Measurements from ENCODE around the gene SORT1.
"Not testable (repeated sequence)": the region's sequence is repeated elsewhere in the genome, so short reads cannot be mapped to it uniquely, and the experiment has no call there.

SORT1 gene

DNA sequence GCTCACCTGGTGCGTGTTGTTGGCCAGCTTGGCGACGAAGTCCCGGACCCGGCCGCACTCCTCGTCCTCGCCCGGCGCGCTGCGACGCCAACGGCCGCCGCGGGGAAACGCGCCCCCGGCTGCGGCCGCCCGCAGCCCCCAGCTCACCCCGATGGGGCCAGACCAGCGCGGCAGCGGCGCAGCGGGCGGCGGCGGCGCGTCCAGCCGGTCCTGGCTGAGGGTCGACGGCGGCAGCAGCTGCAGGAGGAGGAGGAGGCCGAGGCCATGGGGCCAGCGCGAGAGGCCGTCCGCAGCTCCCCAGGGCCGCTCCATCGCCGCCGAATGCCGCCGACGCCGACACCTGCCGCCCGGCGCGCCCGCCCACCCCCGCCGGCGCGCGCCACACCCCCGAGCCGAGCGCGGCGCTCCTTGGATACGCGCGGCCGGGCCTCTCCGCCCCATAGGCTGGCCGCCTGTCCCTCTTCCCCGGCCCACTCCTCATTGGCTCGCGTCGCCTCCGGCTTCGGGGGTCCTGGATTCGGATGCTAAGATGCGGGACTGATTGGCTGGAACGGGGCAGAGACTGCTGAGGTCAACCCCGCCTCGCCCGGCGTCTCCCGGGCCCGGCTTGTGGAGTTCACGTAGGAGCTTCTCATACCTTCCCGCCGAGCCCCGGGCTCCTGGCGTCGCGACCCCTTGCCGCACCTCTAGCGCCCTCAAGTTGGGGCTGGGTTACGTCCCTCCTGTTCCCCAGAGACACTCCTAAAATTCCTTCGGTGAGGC is at the start of gene SORT1:
Gene SORT1, minus strand, starts transcription at position 338 of the 762 bp plus-strand sequence. Its CDS starts 26 bp downstream, at position 312.
- DNase-seq, result peak; percentile 73

DNA sequence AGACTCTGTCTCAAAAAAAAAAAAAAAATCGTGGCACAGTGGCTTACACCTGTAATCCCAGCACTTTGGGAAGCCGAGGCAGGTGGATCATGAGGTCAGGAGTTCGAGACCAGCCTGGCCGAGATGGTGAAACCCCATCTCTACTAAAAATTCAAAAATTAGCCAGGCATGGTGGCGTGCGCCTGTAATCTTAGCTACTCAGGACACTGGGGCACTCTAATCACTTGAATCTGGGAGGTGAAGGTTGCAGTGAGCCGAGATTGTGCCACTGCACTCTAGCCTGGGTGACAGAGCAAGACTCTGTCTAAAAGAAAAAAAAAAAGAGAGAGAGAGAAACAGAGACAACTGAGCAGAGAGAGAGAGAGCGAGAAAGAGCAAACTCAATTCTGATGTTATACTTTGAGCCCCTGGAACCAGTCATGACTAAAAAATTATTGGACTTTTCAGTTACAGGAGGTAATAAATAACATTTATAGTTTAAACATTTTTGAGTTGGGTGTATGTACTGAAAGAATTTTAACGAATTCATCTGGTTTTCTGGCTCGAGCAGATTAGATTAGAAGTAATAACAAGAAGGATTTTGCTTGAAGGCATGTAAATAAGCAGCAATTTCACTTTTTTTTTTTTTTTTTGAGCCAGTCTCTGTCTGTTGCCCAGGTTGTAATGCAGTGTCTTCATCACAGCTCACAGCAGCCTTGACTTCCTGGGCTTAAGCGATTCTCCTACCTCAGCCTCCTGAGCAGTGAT is 48.4 kb upstream of the SORT1 start:
- not testable (repeated sequence) for DNase-seq

DNA sequence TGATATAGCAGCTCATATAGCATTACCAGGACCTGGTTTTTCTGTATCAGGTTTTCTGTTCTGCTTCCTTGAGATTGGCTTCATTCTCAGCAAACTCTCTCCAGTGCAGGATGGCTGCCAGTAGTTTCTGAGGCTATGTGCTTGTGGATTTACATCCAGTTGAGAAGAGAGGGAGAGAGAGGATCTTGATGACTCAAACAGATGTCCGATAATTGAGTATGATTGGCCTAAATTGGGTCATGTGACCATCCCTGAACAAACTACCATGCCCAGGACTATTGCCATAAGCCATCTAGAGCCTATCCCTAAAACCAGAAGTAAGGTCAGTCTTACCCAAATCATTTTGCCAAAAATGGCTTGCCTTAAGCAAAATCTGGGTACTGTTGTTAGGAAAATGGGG is 46.6 kb upstream of the SORT1 start:
- no peak for DNase-seq

DNA sequence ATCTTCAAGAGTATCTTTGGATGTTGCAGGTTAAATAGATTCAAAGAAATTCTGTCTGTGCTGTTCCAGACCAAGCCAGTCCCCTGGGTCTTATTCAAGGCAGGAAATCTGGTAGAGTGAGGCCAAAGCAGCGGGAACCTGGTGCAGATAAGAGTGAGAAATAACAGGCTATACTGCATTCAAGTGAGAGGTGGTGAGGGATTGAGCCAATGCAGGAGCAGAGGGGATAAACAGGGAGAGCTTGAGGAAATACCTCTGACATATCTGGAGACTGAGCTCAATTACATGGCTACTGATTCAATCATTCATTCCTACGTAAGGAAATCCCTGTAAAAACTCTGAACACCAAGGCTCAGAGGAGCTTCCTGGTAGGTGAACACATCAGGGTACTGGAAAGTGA is 45.8 kb upstream of the SORT1 start:
- DNase-seq, result no peak

DNA sequence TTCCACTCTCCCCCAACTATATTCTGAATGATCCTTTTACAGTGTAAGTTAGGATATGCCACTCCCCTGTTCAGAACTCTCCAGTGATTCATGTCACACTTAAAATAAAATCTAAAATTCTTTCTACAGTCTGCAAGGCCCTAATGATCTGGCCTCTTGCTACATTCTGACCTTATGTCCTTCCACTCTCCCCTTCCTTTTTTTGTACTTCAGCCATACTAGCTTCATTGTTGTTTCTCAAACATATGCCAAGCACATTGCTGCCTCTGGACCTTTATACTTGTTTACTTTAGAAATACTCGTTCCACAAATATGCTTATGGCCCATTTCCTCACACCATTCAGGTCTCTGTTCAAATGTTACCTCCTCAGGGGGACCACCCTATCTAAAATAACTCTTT is 43.4 kb upstream of the SORT1 start:
- no peak for DNase-seq

DNA sequence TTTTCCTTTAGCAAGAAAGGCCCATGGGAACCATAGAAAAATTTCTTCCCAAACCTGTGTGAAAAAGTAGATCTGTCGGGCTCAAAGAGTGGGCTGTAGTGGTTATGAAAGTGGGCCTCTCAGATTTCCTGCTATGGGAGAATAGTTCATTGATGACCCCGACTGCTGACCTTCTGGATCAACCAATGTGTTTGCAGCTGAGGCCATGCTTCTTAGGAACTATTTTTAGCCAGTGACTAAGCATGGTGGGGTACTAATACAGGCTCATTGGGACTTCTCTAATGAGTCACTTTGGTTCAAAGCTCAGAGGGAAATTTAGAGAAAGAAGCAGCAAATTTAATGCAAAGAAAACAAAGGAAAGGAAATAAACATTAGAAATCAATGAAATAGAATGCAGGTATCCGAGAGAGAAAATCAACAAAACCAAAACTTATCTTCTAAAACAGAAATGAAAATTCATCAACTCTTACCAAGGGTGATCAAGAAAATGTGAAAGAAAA is 41.1 kb upstream of the SORT1 start:
- no peak for DNase-seq

DNA sequence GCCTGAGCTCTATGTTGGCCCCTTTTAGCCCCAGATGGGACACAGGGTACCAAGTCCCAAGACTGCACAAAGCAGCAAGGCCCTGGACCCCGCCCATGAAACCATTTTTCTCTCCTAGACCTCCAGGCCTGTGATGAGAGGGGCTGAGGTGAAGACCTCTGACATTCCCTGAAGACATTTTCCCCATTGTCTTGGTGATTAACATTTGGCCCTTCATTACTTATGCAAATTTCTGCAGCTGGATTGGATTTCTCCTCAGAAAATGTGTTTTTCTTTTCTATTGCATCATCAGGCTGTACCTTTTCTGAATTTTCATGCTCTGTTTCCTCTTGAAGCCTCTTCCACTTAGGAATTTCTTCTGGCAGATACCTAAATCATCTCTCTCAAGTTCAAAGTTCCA is 36.8 kb upstream of the SORT1 start:
- no peak for DNase-seq

DNA sequence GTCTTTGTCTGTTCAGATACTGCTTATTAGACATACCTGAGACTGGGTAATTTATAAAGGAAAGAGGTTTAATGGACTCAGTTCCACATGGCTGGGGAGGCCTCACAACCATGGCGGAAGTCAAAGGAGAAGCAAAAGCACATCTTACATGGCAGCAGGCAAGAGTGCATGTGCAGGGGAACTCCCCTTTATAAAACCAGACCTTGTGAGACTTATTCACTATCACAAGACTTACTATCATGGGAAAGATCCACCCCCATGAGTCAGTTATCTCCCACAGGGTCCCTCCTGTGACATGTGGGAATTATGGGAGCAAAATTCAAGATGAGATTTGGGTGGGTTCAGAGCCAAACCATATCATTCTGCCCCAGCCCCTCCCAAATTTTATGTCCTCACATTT is 35.6 kb upstream of the SORT1 start:
- no peak for DNase-seq

DNA sequence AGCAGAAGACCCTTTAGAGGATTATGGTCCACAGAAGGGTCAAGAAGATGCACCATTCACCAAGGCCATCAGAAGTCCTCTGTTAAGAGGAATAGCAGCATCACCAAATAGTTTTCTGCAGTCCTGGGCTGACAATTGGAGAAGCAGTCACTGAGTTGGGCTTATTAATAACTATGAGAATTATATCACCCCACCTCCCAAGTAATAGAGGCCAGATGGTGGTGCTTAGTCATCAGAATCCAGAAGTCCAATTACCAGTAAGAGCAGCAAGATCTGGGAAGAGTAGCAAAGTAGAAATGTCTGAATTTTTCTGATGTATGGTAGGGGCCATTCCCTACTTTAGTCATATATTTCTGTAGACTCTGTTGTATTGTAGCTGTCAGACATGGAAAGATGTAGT is 34.6 kb upstream of the SORT1 start:
- DNase-seq, result no peak

DNA sequence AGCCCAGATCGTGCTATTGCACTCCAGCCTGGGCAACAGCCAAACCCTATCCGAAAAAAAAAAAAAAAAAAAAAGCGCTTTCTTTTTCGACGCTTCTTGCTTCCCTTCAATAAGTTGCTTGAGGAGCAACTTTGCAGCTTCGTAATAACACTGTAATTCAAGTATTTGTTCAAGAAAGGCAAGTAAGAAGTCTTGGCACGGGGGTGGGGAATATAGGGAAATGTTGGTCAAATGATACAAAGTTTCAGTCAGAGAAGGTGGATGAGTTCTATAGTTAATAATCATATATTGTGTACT is 29.4 kb upstream of the SORT1 start:
- DNase-seq, result no peak

DNA sequence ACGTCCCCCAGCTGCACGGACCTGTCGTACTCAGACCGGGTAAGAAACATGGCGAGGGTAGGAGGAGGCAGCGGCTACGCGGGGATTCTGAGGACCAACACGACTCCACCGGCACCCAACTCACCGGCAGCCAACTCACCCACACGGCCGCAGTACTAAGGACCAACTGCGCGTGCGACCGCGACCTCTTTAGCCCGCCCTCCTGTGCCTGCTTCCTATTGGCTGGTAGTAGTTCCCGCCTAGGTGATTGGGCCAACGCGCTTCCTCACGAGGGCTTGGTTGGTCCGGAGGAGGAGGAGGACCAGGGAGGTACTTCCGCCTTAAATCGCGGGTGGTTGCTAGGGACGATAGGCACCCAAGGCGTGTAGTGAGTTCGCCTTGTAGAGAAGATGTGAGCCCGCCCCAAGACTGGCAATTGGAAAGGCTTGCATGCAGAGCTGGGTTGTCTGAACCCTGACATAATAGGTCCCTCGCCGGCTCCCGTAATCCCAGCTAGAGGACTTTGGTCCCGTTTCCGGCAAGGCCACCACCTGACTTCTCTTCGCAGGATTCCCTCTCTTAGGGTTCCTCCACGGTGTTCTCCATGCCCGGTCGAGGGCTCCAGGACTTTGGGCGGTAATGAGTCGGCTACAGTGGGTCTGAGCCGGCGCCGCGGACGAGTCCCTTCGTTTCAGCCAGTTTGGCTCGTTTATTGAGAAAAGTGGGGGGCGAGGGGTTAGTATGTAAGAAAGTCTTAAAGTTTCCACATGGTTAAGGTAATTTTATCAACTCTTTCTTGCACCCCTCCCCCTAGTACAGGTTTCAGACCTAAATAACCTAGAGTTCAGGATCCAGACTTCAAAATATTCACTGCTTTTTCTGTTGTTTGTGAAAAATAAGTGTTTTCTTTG is 28.8 kb upstream of the SORT1 start, which contains the start of gene PSMA5:
Gene PSMA5, minus strand, starts transcription at position 168 of the 890 bp plus-strand sequence. Its CDS starts 118 bp downstream, at position 50.
- peak; percentile 98 for DNase-seq

DNA sequence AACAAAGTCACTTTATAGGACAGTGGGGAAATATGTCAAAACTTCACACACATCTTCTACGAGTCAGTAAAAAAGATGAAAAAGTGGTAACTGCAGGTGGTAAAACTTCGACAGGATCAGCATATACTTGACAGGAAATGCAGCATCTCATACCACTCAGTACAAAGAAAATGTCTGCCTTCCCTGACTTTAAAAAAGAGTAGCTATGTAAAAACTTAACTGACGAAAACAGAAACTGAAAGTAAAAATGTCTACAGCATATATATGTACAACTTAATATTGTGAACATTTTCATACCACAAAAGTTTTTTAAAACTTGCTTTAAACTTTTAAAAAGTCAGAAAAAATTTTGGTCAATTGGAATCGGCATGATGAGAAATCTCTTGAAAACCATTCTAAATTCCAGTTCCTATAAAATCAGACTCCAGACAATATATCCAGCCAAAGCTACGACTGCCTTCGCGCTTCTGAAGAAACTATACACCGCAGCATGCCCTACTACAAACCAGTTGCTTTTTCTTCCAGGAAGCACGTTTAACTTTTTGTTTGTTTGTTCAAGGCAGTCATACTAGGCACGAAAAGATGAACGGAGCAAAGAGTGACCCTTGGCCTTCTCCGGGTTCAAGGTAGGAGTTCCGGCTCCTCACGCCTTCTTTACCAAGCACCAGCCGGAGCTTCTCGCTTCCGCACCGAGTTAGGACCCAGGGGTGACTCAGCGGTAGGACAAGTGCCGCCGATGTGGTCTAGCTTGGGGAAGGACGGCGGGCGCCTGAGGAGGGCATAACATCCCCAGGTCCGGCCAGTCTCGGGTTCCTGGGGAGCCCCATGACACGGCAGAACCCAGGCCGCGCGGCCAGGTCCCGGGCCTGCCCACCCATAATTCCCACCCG is 27.9 kb upstream of the SORT1 start:
- DNase-seq, result peak; percentile 73

DNA sequence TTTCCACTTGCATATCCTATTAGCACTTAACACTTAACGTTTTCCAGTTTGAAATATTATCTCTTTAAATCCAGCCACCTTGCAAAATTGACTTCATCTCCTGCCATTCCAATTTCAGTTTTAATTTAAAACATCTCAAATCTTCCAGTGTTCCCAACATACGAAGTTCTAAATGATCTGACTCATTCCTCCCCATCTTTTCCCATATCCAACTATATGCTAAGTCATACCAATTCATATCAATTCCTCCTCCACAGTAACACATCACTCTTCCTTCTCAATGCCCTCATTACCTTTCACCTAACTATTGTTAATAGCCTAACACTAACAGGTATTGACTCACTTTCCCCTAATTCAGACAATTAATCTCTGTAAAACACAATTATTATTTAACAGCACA is 25.8 kb upstream of the SORT1 start:
- DNase-seq, result no peak

DNA sequence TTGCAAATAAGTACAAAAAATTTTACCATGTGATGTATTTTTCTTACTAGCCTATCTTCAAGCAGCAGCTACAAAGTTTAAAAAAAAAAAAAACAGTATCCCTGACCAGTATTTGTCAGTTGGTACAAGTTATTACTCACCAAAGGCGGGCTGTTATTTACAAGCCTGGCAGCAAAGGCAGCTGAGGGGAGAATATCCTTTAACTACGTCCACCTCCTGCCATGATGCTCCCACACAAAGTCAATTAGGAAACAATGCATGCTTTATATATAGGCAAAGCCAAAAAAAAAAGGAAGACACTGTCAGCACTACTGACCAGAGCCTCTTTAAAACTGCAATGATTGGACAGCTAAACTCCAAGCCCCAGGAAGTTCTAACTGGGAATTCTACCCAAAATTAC is 14.8 kb upstream of the SORT1 start:
- DNase-seq, result no peak

DNA sequence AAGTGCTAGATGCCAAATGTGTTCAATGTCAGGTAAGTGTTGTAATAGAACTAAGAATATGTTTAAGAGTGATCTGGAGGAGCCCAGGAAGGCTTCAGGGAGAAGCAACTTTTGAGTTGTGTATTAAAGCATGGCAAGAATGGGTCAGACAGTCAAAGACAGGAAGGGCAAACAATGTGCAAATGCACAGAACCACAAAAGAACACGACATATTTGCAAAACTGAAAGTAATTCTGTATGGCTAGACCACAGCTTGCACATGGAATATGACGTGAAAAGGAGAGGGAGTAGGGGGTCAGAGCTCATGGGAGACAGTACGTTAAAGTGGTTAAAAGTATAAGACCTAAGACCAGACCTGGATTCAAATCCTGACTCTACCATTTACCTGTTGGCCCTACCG is 7.1 kb upstream of the SORT1 start:
- peak; percentile 43 for DNase-seq

DNA sequence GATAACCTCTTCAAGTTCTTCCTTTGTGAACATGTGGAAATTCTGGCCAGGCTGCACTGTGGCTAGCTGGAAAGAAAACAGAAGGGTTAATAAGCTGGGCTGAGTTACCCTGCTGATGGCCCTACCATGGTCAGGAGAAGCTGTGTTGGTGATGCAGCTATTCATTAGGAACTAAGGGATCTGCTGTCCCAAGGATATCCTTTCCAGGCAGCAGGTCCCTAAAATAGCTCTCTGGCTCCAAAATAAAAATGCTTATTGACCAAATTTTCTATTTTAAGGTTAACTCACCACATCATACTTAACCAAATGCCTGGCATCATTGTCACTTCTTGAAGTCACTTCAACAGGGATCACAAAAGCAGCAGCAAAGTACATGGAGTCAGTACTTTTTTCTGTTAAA is 4.3 kb upstream of the SORT1 start:
- no peak for DNase-seq

DNA sequence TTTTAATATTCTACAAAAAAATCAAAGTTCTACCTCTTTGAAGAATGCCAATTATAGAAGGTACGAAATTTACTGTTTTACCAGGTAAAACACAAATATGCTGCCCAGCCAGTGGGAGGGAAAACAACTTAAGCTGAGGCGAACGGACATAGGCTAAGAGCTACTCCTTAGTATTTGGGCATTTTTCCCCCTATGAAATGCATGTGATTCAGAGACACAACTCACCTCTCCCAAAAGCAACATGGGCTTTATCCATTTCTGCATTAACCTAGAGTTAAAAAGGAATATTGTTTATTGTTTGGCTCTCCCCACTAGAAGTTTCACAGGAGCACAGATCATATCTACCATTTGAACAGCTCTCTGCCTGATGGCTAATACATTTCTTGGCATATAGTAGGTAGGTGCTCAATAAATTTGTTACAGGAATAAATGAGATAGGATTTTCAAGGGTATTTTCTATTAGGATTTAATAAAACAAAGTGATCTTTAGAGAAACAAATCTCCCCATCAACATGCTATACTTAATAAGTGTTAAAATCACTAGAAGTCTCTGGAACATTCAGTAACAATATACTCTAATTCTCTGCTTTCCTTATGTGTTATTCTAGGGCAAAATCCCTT is 2.4 kb upstream of the SORT1 start:
- DNase-seq, result no peak

DNA sequence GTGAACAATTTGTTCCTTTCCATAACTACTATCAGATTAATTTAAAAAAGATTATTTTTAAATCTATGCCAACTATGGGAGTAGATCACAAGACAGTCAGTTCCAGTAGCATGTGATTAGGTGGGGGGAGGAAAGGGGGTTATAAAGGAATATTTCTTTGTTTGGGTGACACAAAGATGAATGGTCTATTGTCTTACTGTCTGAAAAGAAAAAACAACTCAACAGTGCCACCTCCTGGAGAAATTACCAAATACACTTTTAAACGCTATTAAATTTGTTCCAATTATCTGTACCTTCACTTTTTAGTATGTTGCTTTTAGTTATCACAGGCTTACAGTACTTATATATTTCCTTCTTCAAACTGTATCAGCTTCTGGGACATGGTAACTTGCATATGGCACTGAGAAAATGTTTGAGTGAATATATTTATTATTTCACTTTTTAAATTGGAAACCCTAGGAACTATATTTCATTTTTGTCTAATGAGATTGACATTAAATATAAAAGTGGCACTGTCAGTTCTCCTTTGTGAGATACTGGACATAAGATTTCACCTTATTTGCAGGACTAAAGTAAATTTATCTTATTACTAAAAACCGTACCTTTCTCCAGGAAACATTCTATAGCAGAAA is 1.7 kb upstream of the SORT1 start:
- DNase-seq, result peak; percentile 71

DNA sequence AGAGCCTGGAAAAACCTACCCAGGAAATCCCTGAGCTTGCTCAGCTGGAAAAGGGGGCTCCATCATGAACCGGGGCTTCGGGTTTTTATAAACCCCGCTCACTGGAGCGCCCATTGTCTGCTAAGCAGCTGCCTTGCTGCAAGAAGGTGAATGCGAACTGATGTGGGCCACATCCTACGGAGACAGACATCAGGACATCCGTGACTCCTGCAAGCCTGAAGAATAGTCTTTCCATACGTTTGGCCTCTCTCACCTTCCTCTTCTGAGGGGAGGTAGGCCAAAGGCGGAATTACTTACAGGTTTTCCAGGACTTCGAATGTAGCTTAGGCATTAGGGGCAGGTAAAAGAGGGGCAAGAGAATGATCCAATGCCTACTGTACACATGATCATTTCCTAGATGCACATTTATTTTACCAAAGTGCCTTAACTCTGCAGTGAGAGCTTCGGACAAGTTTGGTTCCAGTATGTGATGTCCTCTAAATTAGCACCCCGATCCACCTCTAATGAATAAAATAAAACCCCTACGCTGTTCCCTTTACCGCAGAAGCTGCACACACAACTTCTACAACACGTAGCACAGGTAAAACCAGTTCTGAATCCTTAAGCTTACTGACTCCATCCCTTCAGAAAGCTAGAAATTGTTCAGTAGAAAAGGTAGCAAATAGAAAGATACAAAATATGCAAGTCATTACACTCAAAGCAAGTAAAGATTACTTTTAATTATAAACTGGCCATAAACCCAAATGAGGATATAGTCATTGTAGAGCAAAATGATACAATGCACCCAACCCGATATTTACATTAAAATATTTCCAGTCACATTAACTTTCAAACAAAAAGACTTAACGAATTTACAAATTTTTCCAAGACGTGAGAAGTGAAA is 866 bp upstream of the SORT1 start:
- DNase-seq, result no peak

DNA sequence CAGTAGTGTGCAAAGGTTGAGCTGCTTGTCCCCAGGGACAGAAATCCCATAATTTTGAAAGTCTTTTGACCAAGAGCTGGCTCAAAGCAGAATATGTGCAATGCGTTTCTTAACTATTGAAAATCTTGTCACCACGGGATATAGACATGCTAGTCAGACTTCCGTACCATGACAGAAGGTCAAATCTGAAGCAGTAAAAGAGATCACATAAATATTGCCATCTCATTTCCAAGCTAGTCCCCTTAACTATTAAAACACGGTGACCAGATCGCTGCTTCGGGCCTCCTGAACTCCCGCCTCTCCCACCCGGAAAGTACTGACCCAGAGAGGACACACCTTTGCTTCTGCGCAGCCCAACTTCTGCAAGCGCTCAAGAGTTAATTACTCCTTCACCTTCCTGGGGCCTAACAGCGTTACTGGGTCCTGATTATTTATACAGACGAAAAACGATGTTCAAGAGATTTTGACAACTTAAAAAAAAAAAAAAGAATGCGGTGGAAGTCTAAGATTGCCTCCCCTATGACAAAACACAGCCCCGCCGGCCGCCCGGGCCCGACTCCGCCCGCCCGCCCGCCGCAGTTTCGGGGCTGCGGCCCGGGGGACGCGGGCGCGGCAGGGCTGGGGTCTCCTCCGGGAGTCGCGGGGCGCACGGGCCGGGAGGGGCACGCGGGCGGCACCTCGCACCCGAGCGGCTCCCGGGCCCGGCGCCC is 692 bp downstream of the SORT1 start:
- no peak for DNase-seq

All from activated CD4-positive, alpha-beta T cell treated with anti-CD3 and anti-CD28 coated beads, Interleukin-2, Interleukin-6, amounts not matched to agents 100 ng/mL and 50 ng/mL, durations not matched to agents 16 hours and 8 hours (primary cell).